ENCODE data around the gene RBL1. TPM values are rescaled to one million over a fixed set of nuclear protein-coding genes. Genes with fewer than 3 reads are reported as not detected.

RBL1 gene
- total and polyA plus RNA-seq, 10 of the 15 experiments (the other 5 are each of a cell fraction or from before 2014, with no cell fraction given) = 4.5 to 51.1 (median 24.9) TPM

- H3K27me3 ChIP-seq (replicated peaks in 1 of 2; ENCODE audit: control insufficient read depth in 2 of 2, insufficient read depth in 2 of 2, low read length in 1 of 2) = no peaks in the 10 kb centered on the region
- DNase-seq (ENCODE audit: low read depth, low spot score) (no peak), ATAC-seq (peak; percentile 33), FAIRE-seq (no peak)
- H4K20me1 ChIP-seq (ENCODE audit: control insufficient read depth, insufficient read depth) = no peaks in the 10 kb centered on the region
- peaks cover 16% of the 10 kb centered on the region for H3K4me1 ChIP-seq (ENCODE audit: control insufficient read depth, insufficient read depth, low read length)
- H3K27ac ChIP-seq (ENCODE audit: control insufficient read depth, insufficient read depth) = peak overlapping the region; percentile 96
- H3K9me3 ChIP-seq (replicated peaks; ENCODE audit: control insufficient read depth, insufficient read depth, low read length) = no peaks in the 10 kb centered on the region
- no peaks in the 10 kb centered on the region for H3K36me3 ChIP-seq (ENCODE audit: control insufficient read depth in 2 of 2, insufficient read depth in 2 of 2, low read length in 1 of 2)
- CTCF ChIA-PET = interaction anchor here (1.3 kb wide), 1 partner anchor 82 kb away, joined by 4 read pairs; the partner anchor contains the start of genes MROH8 and RPN2
- H3K4me3 ChIP-seq = peak overlapping the region; percentile 69
- in situ Hi-C loops (cut with MboI) = no loop called here
- SMC1A ChIA-PET (ENCODE audit: uncharacterized antibody, unreplicated experiment) = interaction anchor here (1.0 to 1.2 kb wide), 2 partner anchors 25 to 82 kb away, joined by 3 read pairs; partner anchors contain the start of gene RPN2
- H3K9ac ChIP-seq (ENCODE audit: control insufficient read depth, insufficient read depth, low read length) = peak overlapping the region; percentile 92
- H2AFZ ChIP-seq (ENCODE audit: control insufficient read depth, low read depth, low read length) = peak overlapping the region; percentile 100
- TSS peak; percentile 96 for BruUV-seq (replicated peaks)
- 21% methylated on average over 11 of the region's 11 CpGs for WGBS (ENCODE audit: insufficient coverage, insufficient replicate concordance, low lambda C conversion rate, missing lambda C conversion rate)
- no peak; the same call in 1 of the 2 replicates for TF ChIP-seq EED (IDR thresholded peaks at IDR 0.05; ENCODE audit: low read depth)
- no peak for TF ChIP-seq SUZ12 (IDR thresholded peaks at IDR 0.05; ENCODE audit: unreplicated experiment)
- 0 out of 2 replicates have a peak, but pooled peaks have one; percentile 67 for TF ChIP-seq HDGF (IDR thresholded peaks at IDR 0.05)
- no peak for TF ChIP-seq HDAC2 (IDR thresholded peaks at IDR 0.05)
- TF ChIP-seq NFYB (IDR thresholded peaks at IDR 0.05; ENCODE audit: insufficient read depth, low read depth, low read length) = peak; percentile 70
- peak; percentile 47; the same call in 1 of the 2 replicates for TF ChIP-seq RAD51 (IDR thresholded peaks at IDR 0.05)
- 0 out of 2 replicates have a peak, but pooled peaks have one; percentile 54 for TF ChIP-seq CHD1 (IDR thresholded peaks at IDR 0.05; ENCODE audit: low read depth, low read length)
- TF ChIP-seq RUNX3 (IDR thresholded peaks at IDR 0.05; ENCODE audit: low read length) = no peak
- peak; percentile 26 to 42; a peak in 2 of 4 replicates for TF ChIP-seq BHLHE40 (IDR thresholded peaks at IDR 0.05; ENCODE audit: borderline replicate concordance in 1 of 2, low read depth in 2 of 2, low read length in 1 of 2)
- no peak for TF ChIP-seq STAT3 (IDR thresholded peaks at IDR 0.05; ENCODE audit: low read depth, low read length)
- TF ChIP-seq EGR1 (IDR thresholded peaks at IDR 0.05; ENCODE audit: borderline replicate concordance in 1 of 2, low read depth in 2 of 2, low read length in 2 of 2) = no peak
- TF ChIP-seq MEF2A (IDR thresholded peaks at IDR 0.05; ENCODE audit: insufficient read depth, low read depth, low read length) = no peak
- TF ChIP-seq E2F4 (IDR thresholded peaks at IDR 0.05; ENCODE audit: low read depth, low read length) = peak; percentile 59; the same call in 1 of the 2 replicates
- TF ChIP-seq ZBTB33 (IDR thresholded peaks at IDR 0.05) = 0 out of 2 replicates have a peak, but pooled peaks have one; percentile 6
- no peak for TF ChIP-seq TARDBP (IDR thresholded peaks at IDR 0.05; ENCODE audit: borderline replicate concordance)
- no peak for TF ChIP-seq WRNIP1 (IDR thresholded peaks at IDR 0.05; ENCODE audit: borderline replicate concordance, low read depth, low read length)
- TF ChIP-seq E4F1 (IDR thresholded peaks at IDR 0.05; ENCODE audit: borderline replicate concordance, partially characterized antibody) = no peak
- no peak for TF ChIP-seq MTA2 (IDR thresholded peaks at IDR 0.05; ENCODE audit: low read depth)
- intact Hi-C loops (cut with micrococcal nuclease; ENCODE audit: unreplicated experiment) = loop anchor here (5.0 to 10.0 kb wide), 3 partner anchors 54 to 1352 kb away; partner anchors contain the start of genes MROH8, RBM39 and RPN2
- RAD21 ChIA-PET (ENCODE audit: unreplicated experiment) = interaction anchor here (1.4 kb wide), 1 partner anchor 11 kb away, joined by 3 read pairs; no protein-coding TSS in a partner anchor
- POLR2A ChIA-PET = interaction anchor here (0.5 to 3.9 kb wide), 2 partner anchors 13 to 82 kb away, joined by 4 to 17 read pairs; partner anchors contain the start of genes MROH8 and RPN2
- H3K79me2 ChIP-seq (ENCODE audit: control insufficient read depth, insufficient read depth, low read length) = peaks cover 40% of the 10 kb centered on the region
- H3K4me2 ChIP-seq (ENCODE audit: control insufficient read depth, insufficient read depth) = peak overlapping the region; percentile 74
Observed at GRCh38 chr20:37096415-37097041, 731 bp upstream of the RBL1 start.
